ENCODE results near the gene CHPT1.

CHPT1 gene

DNA sequence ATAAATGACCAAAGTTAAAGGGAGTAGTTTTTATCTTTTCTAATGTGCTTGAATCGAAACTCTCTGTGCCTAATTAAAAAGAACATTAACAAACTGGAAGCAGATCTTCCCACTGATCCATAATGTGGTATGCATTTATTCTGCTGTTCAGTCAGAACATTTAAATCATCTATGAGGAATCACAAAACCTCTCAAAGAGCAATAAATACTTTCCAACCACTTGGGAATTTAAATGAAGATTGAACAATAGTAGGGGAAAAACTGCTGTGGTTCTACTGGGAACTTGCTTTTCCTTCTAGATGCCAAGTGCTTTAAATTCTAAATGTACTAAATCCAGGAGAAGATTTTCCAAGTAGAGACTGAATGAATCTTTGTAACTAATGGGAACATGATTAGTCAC is 12.3 kb upstream of the CHPT1 start:
- no peak for DNase-seq (ENCODE audit: low spot score)

DNA sequence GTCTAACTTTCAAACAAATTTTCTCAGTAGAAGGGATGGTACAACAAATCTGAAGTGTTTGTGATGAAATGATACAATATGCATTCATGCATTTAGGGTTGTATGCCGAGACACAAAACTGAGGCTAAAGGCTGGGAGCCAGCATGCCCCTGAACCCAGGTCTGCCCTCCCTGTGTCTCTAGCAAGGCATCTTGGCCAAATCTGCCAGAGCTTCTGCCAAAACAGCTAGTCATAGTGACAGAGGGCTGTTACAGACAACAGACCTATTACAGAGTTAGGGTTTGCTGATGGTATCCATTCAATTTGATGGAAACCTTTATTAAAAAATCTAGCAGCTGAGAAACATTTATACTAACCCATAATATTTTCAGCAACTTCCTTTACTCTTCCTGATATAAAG is 11.3 kb upstream of the CHPT1 start:
- DNase-seq (ENCODE audit: low spot score): no peak

DNA sequence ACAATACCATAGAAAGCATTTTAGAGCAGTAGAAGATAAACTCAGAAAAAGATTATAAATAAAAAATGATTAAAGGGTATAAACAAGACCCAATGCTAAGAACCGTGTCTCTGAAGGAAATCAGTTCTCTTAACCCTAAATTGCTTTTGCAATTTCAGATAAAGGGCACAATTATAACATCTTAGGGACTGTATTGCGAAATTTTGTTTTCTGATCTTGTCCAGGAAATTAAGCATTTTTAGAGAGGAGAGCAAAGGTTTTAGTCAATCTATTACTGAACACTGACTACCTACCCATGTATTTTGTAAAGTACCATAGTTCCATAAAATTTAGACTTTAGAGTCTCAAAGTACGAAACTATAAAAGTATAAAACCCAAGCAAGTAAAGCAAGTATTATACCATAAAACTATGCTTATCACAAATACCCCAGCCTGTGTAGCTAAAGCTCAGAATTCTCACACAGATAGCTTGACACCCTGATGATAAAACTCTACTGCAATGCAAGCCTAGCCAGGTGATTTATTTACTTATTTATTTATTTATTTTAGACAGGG is 6.8 kb upstream of the CHPT1 start:
- DNase-seq (ENCODE audit: low spot score): no peak

- DNase-seq (ENCODE audit: low spot score): no peak
These were observed 5.8 kb upstream of the CHPT1 start for GRCh38 chr12:101691503-101692096.

DNA sequence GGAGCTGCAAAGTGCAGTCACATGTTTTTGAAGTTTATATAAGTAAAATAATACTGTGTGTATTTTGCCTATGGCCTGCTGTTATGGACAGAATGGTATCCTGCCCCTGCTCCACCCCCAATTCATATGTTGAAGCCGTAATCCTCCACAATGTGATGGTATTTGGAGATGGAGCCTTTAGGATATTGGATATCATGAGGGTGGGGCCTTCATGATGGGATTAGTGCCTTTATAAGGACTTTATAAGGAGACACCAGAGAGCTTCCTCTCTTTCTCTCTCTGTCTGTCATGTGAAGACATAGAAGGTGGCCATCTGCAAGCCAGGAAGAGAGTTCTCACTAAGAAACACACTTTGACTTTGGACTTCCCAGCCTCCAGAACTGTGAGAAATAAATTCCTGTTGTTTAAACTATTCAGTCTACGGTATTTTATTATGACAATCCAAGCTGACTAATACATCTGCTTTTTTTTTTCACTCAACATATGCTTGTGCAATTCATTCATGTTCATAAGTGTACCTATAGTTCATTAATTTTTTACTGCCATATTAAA is 3.1 kb upstream of the CHPT1 start:
- DNase-seq (ENCODE audit: low spot score): no peak

- no peak for DNase-seq (ENCODE audit: low spot score)
These were observed 2.5 kb upstream of the CHPT1 start for GRCh38 chr12:101694986-101695385.

DNA sequence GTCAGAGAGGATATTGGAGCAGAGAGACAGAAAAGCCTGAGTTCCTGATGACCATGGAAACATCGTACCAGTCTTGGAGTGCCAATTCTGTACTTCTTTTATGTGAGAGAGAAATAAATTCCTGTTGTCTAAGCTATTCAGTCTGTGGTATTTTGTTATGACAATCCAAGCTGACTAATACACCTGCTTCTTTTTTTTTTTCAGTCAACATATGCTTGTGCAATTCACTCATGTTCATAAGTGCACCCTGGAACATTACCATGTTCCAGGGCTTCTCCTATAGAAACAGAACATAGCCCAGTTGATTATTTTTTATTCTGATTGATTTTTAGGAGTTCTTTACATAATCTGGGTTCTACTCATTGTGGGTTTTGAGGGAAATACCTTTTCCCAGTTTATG is 1.7 kb upstream of the CHPT1 start:
- peak; percentile 24 for DNase-seq (ENCODE audit: low spot score)

- peak; percentile 65 for DNase-seq (ENCODE audit: low spot score)
These were observed 916 bp upstream of the CHPT1 start for GRCh38 chr12:101696251-101697196.

DNA sequence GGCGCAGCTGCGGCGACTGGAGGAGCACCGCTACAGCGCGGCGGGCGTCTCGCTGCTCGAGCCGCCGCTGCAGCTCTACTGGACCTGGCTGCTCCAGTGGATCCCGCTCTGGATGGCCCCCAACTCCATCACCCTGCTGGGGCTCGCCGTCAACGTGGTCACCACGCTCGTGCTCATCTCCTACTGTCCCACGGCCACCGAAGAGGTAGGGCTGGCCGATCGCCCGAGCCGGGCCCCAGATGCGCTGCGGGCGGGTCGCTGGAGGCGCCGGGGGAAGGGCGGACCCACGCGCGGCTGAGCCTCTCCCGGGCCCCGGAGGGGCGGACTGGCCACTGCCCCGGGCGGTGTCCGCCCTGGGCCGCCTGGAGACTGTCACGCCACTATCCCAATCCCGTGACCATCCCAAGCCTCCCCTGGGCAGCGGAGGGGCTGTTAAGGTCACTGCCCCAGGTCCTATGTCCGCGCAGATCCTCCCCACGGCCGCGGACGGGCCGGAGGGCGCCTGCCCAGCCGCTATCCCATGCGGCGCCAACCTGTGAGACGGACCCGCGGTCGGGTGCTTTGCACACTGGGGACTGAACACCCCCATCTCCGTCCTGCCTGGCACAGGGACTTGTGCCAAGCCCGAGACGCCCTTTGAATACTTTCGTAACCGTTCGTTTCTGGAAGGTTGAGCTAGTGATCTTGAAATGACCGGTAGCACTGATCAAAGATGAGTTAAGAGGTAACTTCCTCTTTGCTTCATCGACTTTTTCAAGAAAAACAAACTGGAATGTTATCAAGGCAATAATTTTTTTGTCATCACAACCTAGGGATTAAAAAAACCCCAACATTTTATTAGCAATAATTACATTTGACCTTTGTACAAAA is 725 bp downstream of the CHPT1 start:
- peak; percentile 30 for DNase-seq (ENCODE audit: low spot score)

DNA sequence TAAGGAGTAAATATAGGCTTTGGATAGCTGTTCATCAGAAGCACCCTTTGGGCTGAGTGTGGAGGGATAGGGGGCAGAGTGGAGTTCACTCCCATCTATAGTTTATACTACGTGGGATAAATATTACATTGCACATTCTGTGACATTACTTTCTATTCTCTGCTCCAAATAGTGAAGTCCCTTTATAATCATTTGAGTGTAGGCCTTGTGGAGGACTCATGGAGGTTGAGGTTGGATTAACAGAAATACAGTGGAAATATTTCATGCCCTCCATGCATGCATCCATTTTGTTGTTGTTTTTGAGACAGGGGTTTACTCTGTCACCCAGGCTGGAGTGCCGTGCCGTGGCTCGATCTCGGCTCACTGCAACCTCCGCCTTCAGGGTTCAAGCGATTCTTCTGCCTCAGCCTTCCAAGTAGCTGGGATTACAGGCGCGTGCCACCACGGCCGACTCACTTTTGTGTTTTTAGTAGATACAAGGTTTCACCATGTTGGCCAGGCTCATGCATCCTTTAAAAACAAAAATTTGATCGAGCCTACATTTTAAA is 1.4 kb downstream of the CHPT1 start:
- DNase-seq (ENCODE audit: low spot score): peak; percentile 66

DNA sequence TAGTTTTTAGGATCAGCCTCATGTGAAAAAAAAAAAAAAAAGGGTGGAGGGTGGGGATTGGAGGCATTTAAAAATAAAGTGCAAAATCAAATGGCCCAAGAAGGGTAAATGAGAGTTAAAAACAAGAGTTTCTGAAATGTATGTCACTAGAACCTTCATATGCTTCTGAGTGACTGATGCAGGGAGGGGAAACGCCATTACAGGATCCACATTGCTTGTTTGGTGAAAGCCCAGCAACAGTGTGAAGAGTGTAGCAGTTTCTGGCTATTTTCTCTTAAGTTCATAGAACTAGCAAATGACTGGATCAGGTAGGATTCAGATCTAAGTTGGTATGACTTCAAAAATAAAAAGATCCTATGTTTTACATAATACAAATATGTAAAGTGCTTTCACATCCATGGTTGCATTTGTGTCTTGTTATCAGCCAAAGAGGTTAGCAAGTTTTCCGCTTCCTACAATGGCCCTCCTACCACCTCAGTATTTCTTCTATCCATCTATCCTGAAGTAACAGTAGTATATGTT is 2.9 kb downstream of the CHPT1 start:
- DNase-seq (ENCODE audit: low spot score): peak; percentile 50

DNA sequence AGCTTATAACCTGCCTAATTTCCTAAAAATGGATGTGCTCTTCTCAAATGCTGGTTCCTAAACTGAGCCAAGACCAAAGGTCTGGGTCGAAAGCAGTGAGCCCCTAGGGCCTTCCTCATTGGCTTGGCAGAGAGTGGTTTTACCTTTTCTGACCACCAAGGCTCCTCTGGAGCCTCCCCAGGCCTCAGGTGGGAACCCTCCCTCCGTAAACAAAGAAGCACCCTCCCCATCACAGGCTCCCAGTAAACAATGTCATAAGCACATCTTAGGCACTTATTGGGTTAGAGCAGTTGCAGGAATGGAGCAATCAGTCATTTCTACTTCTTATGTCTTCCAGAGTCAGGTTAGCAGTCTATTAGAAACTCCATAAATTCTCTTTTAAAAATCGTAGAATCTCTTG is 6.0 kb downstream of the CHPT1 start:
- no peak for DNase-seq (ENCODE audit: low spot score)

- DNase-seq (ENCODE audit: low spot score): no peak
These were observed 9.0 kb downstream of the CHPT1 start for GRCh38 chr12:101706403-101706802.

DNA sequence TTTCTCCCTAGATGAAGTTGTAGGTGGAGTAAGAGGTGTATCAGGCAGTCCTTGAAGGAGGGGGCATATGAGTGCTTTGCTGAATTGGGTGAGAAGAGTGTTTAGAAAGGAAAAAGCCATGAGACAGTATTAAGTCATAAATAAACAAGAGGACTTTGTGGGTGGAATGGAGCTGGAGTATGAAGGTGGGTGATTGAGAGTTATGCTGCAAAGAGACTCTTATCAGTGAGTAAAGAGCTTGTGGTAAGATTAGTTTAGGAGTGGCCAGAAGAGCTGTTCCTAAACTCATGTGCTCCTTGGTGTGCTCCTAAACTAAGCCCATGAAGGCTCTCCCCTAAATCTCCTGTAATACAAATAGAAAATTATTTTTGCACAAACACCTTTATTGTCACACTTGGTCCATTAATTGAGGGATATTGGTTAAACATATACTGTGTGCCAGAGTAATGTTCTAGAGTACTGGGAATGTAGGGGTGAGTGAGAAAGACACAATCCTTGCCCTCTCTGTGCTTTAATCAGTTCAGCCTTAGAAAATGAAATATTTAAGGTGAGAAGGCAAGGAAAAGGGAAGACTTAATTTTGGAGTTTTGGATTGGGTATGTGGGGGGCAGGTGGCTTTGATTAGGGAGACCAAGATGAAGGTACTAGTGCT is 9.8 kb downstream of the CHPT1 start:
- peak; percentile 10 for DNase-seq (ENCODE audit: low spot score)

DNA sequence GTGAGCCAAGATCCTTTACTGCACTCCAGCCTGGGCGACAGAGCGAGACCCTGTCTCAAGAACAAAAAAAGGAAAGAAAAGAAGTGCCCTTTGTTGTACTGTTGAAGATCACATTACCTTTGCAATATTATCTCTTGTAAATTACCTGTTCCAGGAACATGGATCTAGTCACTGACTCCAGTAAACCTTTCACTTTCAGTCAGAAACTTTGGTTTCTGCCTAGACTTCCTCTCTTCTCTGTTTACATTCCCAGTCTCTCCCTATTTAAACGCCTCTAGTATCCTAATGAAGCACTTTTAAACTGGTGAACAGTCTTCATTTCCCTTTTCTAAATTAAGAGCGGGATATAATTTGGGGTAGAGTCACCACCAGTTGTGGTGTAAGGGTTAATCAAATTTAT is 12.8 kb downstream of the CHPT1 start:
- DNase-seq (ENCODE audit: low spot score): no peak

DNA sequence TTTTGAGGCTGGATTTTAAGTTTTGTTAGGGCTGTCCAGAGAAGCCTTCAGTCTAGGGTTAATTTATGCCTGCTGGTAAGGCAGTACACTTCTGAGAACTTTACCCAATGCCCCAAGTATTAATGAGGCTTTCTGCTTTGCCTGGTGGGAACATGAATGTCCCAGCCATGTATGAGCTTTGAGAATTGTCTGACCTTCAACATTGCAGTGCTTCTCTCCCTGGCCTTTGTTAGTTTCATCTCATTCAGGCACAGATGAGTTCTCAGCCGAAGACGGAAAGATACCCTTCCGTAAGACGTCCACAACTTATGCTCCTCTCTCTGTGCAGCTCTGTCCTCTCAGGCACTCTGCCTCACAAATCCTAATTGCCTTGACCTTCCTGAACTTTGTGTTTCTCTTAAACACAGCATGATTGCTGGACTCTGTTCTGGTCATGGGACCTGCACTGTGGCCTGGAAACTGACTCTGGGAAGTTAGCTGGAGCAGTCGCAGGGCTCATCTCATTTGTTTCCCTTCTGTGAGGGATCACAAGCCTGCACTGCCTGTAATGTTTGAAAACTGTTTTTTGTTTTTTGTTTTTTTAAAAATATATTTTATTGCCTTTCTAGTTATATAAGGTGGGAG is 15.7 kb downstream of the CHPT1 start:
- peak; percentile 54 for DNase-seq (ENCODE audit: low spot score)

DNA sequence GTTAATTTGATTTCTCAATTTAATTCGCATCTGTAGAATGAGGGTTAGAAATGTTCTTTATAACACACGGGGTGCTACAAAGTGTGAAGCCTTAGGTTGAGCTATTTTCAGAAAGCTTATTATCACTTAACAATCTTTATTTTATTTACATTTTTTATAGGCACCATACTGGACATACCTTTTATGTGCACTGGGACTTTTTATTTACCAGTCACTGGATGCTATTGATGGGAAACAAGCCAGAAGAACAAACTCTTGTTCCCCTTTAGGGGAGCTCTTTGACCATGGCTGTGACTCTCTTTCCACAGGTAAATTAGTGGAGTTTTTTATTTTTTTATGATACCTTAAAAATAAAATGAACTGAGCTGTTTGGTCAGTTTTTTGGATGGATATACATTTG is 16.5 kb downstream of the CHPT1 start:
- no peak for DNase-seq (ENCODE audit: low spot score)

- DNase-seq (ENCODE audit: low spot score): no peak
These were observed 17.5 kb downstream of the CHPT1 start for GRCh38 chr12:101714877-101715444.

DNA sequence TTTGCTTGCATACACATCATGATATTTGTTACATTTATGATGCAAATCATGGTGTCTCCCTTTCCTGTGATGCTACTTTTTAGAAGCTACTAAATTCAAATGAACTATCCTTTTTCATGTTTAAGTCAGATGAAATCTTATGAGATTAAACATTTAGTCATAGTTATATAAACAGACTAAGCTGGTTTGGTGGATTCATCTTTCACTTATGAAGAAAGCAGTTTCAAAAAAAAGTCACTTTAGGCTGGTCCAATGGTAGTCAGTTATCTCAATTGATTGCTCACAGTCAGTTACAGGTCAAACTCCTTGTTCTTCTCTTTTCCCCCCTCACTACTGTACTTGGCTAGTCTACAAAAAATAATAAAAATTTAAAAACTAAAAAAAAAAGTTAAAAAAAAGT is 22.1 kb downstream of the CHPT1 start:
- no peak for DNase-seq (ENCODE audit: low spot score)

- no peak for DNase-seq (ENCODE audit: low spot score)
These were observed 22.7 kb downstream of the CHPT1 start for GRCh38 chr12:101720118-101720517.

All from cerebellar cortex (tissue), 1 donor.